ENCODE measurements around the gene MSI2. TPM values are rescaled to one million over a fixed set of nuclear protein-coding genes. Genes with fewer than 3 reads are reported as not detected.
"Not testable (repeated sequence)": the region's sequence is repeated elsewhere in the genome, so short reads cannot be mapped to it uniquely, and the experiment has no call there.

Gene MSI2
- total RNA-seq, 1 donor from 2014 or later: 16.8 TPM

DNA sequence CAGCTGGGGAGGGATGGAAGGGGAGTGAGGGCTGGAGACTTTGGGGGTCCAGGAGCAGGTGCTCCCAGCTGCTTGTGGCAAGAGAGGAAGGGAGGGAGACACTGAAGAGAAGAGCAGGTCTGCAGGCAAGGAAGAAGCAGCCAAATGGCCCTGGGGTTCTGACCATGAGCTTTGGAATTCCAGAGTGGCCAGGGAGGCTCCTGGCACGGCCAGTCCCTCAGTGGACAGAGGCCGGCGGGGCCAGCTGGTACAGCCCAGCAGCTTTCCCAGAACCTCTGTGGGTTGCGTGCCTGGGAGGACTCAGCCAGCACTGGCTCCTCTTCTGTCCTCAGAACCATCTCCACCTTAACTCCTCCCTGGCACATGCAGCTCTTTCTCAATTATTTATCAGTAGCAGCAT, 233.0 kb downstream of the MSI2 start:
- DNase-seq: no peak

DNA sequence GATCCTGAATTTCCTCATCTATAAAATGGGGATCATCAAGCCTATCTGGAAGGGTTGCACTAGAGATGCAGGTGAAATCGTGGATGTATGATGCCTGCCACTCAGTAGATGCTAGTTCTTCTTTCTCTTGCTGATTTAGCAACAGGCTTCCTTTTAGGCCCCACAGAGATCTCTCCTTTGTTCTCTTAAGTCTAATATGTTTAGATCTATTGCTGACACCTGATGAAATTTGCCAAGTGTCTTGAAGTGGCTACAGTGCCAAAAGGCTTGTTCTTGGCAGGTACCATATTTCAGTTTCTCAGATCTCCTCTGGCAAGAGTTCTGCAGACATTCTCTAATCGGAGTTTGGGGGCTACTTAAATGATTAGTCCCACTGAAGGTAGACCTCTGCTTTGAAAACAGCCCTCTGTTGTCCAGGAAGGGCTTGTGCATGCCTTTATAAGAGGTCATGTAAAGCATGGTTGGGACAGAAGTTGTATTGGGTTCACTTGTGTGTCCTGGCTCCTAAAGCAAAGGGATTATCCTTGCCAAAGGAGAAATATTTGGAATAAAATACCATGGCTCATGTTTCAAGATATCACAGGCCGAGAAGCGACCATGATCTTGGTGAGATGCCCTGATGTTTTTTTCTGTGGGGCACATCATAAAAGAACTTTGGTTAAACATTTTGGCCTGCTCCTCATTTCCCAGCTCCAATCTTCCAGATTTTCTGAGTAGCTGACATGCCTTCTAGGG, 234.0 kb downstream of the MSI2 start:
- DNase-seq: no peak

DNA sequence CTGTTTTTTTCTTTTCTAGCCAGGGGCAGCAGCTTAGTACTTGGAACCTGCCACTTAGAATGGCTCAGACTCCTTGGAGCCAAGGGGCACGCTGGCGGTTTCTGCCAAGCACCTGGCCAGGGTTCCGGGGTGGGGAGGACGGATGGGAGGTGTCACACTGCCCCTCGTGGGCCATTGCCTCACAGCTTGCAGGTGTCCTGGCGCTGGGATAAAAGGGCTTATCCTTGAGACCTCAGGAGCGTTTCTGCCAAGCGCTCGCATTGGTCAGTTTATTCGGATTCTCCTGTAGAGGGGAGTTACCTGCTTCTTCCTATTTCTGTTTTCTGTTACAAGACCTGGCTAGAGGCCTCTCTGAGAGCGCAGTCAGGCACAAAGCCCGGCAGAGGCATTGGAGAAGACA, 234.6 kb downstream of the MSI2 start:
- DNase-seq: no peak

DNA sequence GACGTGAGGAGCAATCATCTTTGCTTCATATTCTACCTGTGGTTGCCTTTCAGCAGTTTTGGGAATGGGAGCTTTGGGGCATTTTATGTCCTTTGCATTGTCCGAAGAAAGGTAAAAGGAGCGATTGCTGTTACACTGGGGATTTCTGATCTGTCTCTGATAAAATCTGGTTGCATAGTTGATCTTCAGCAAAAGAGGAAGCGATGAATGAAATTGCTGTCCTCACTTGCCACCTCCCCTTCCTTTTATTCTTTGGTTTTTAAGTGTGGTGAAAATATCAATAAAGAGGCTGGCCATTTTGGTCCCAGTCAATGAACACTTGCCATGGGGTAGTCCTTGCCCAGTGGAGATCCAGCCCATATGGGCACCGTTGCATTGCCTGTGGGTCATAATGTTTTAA, 236.8 kb downstream of the MSI2 start:
- DNase-seq: no peak

DNA sequence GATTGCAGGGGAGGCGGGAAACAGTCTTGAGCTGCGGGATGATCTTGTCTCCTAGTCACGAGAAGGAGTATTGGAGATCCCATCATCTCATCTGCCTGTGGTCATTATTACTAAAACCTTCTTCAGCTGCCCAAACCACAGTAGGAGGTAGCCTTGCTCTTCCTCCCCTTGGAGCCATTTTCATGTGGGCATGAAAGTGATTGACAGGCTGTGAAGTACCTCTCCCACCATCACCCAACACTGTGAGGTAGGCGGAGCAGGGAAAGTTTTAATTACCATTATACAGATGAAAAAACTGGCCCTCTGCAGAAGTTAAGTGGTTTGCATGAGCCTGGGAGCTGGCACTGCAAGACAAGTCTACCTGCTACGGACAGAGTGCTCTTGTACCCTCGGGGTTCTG, 237.3 kb downstream of the MSI2 start:
- no peak for DNase-seq

DNA sequence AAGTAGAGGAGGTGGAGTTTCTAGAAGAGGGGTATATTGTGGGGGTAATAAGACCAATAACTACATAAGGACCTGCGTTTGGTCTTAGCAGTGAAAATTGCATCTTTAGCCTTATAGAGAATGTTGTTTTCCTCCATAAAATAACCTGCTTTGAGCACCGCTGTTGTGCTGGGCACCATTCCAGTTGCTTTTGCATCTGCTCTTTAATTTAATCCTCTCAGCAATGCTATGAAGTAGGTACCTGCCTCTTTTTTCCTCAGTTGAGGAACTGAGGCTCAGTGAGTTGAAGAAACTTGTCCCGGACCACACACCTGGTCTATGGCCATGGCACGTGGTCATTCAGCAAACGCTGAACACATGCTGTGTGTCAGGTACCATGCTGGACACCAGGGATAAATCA, 238.1 kb downstream of the MSI2 start:
- DNase-seq: no peak

DNA sequence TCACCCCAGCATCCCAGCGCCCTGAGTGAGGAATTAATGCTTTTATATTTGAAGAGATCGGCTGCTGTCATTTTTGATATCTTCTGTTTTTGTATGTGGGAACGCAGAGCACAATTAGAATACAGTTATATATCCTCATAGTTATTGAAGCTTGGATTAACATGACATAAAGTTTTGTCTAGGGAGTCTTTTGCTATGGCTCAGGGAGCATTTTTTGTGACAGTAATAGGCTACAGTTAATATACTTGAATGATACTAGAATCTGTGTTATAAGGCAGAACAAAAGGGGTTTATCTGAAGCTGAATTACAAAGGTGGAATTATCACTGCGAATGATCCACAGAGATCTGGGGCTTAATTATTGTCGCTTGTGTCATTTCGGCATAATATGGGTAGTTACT, 239.4 kb downstream of the MSI2 start:
- DNase-seq: no peak

DNA sequence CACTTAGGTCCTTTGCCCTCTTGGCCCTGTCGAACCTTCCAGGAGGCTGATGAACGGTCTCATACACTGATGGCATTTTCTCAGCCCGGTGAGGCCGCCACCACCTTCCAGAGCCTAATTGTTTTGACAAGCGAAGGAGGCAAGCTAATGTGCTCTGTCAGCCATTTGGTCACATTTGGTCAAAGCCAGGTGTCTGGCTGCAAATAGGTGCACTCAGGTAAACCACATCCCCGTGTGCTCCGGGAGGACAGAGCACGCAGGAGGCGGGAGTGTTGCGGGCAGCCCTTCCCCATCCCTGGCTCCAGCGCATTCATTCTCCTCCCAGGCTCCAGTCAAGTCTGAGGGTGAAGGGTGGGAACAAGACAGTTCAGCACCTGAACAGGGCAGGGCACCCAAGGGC, 240.1 kb downstream of the MSI2 start:
- no peak for DNase-seq

DNA sequence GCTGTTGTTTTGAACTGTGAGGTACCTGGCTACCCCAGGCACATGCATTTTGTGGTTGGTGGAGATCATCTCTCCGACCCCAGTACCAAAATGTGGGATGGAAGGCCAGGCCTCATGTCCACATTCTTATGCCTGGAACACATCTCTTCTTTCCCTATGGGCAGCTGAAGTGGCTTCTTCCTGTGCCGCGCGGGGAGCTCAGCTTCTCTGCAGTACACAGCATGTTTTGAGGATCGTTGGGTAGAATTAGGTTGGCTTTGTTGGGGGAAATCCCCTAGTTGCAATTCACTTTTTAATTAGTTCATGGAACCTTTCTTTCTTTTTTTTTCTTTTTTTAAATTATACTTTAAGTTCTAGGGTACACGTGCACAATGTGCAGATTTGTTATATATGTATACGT, 242.1 kb downstream of the MSI2 start:
- DNase-seq: no peak

DNA sequence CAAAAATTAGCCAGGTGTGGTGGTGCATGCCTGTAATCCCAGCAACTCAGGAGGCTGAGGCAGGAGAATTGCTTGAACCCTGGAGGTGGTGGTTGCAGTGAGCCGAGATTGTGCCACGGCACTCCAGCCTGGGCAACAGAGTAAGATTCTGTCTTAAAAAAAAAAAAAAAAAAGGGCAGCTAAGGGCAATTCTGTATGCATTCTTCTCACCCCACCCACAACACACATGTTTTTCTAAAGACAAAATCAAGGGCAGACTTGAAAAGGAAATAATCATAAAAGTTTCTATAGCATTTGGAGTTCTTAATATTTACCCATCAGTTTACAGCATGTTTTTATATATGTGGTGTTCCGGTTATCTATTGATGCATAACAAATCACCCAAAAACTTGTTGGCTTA, 242.9 kb downstream of the MSI2 start:
- not testable (repeated sequence) for DNase-seq

DNA sequence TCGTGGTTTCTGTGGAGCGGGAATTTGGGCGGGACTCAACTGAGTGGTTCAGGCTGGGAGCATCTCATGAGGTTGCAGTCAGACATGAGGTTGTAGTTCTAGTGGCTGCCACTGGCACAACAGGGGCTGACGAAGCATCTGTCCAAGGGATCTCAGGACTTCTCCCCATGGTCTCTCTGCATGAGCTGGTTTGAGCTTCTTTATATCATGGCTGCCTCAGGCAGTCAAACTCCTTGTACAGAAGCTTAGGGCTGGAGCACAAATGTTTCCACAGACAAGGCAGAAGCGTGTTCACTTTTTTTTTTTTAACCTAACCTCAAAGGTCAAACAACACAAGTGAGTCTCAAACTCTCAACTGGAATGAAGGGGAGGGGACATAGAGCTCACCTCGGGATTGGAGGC, 243.3 kb downstream of the MSI2 start:
- DNase-seq: no peak

DNA sequence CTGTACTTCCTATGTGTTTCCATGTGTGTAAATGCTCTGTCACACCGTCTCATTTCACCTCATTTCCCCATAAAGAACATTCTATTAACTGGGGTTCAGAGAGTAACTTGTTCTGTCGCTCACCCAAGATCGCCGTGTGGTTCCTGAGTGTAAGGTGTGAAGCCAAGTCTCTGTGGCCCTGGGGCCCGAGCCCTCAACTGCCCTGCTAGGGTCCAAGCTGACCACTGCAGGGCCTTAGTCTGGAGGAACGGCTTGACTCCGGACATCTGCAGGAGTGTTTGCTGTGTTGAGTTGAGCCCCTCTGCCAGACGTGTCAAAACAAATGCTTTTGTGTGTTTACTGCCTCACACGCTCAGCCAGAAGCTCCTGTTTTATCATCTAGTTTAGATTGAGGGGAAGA, 244.7 kb downstream of the MSI2 start:
- no peak for DNase-seq

DNA sequence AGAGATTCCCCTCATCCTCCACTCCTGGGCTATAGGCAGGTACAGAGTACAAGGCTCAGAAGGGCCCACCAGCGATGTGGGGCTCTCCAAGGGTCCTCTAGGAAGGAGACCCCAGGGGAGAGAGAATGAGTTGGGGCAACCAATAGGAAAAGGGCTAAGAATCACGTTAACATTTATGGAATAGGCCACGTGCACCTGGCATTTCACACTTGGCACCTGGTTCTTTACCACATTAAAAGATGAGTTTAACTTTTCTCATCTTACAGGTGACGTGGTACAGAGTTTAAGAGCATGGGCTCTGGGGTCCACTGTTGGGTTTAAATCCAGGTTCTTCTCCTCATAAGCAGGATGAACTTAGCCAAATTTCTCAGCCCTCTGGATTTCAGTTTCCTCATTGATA, 245.7 kb downstream of the MSI2 start:
- DNase-seq: no peak

DNA sequence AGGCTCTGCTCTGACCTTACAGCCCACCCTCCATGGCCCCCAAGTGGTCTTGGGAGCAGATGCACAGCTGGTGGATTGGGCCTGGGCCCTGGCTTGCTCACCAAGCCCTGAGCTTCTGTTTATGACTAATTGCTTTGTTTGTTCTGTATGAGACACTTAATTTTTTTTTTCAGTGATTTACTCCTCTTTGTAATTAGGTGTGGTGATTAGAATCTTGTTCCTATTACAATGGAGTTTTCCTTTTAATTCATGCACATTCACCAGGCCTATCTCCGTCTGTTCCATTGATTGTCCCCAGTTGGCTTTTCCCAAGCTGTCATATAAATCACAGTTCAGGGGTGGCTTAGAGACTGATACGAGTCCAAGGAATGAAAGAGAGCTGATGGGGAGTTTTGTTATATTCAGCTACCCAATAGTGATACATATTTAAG, 246.5 kb downstream of the MSI2 start:
- DNase-seq: no peak

DNA sequence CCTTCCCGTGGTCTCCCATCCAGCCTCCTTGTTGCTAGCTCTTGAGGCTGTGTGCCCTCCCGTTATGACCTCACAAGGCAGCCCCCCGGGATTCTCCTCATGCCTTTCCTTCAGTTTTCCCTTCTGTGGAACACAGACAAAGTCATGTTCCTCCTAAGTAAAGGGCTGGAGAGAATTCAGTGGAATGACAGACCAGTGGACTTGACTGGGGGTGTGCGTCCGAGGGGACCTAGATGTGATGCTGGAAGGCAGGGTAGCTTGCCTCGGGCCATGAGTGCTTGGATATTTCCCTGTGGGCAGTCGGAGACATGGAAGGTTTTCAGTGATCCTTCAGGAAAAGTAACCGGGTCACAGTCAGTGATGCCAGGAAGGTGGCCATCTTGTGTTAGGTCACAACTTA, 247.9 kb downstream of the MSI2 start:
- DNase-seq: no peak

DNA sequence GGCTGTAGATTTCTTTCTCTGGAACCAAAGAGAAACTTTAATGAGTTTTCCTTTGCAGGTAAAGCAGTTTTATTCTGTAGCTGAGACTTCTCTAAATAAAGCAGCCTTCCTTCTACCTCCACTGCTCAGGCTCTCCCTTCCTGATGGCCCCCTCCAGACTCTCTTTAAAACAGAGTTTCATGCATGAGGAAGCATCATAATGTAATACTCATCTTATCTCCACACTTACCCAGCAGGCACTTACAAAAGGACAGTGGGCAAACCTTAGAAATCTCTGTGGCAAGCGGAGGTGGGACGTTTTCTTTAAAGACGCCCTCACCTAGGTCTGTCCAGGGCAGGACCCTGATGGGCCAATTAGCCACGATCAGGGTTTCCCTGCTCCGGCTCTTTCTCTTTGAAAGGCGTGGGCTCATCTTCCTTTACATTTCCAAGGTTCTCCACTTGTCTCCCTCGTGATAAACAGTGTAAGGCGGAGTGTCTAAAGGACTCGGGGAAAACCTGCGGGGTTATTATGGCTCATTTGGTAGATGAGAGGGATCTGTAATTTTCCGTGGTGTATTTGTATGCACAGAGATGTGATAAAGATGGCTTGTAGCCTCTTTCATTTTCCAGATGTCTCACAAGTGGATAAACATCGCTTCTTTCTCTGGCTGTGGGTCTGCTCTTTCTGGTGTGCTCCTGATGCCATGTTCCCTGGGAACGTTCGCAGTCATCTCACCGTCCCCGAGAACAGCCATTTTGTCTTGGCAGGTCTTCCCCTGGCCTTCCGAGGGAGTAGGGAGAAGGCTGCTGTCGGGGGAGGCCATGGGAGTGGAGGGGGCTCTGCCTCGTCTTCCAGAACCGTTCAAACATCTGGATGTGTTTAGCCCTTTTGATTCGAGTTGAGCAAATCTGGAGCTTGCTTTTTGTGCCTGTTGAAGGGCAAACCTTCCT, 249.8 kb downstream of the MSI2 start:
- no peak for DNase-seq

DNA sequence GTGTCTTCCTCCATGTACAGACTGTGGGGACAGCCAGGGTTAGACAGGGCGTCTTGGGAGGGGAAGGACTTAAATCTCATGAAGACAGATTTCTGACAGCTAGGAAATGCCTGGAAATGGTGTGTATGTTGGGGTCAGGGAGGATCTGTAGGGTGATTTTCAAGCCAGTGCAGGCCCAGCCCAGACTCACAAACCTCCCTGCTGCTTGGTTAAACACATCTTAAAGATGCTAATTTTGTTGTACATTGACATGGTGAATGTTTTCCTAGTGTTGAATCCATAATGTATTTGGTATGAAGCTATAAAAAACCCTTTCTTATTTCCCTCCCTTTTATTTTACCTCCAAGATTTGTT, 250.4 kb downstream of the MSI2 start:
- DNase-seq: no peak

DNA sequence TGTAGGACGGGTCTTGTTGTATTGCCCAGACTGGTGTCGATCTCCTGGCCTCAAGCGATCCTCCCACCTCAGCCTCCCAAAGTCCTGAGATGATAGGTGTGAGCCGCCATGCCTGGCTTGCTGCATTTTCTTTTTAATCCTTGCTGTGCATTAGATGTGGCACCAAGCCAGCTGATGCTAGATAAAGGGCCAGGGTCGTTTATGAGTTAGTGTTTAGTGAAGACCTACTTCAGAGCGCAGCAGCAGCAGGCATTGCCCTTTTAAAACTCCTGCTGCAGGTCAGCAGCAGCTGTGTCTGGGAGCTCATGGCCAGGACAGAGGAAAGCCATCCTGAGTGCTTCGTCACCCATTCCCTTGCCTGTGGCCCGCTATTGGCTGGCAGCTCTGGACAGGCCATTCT, 251.5 kb downstream of the MSI2 start:
- DNase-seq: no peak

DNA sequence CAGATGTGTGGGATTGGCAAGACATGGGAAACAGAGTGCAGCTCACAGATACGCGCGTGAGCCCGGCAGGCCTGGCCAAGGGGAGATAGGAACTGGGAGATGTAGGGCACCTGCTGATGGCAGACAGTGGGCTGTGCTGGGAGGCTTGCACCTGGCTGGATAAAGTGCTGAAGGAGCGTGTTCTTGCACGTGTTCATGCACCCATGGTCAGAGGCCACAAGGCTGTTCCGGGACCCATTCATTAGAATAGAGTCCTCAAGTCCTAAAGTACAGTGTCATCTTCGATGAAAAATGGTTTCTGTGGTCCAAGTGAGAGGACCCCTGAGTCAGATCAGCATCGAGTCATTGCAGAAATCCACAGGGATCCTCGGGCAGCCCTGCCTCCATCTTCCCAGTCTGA, 252.3 kb downstream of the MSI2 start:
- no peak for DNase-seq

DNA sequence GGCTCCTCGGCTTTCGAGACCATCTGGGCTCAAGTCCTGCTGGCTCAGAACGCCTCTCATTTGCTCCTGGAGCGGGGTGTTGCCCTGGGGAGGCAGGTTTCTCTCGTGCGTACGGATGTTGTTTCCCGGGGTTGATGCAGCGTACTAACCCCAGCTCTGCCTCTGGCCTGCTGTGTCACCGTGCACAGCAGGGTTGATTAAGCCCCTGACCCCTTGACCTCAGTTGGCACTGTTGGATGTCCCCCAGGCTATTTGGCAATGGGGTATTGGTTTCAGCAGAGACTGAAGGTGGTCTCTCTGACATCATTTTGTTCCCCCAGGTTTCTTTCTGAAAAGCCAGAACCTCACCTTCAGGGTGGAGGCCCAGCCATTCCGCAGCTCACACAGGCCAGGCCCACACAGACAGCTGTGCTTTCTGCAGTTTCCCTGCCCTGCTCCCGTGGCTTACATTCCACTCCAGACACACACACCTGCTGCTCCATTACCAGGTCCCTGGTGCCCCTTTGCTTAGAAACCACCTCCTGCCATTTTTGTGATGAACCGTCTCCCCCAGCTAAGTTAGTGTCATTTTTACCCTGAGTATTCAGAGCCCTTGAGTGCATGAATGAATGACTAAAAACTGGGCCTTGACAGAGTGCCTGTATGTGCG, 255.3 kb downstream of the MSI2 start:
- no peak for DNase-seq

DNA sequence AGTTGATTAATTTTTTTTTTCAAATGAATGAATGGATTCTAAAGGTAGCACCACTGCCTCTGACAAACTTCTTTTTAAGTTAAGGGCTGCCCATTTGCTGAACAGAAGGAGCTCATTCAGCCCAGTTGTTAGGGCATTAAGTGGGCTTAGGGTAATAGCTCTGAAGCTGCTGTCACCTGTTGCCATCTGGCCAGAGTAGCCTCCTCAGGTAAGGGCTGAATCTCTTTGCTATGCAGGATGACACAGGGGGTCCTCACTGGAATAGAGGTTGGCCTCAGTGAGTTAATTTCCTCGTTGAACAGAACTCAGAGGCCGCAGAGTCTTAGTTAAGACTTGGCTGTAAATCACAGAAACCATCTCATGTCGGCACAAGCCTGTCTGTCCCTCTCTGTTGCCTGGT, 255.9 kb downstream of the MSI2 start:
- no peak for DNase-seq

DNA sequence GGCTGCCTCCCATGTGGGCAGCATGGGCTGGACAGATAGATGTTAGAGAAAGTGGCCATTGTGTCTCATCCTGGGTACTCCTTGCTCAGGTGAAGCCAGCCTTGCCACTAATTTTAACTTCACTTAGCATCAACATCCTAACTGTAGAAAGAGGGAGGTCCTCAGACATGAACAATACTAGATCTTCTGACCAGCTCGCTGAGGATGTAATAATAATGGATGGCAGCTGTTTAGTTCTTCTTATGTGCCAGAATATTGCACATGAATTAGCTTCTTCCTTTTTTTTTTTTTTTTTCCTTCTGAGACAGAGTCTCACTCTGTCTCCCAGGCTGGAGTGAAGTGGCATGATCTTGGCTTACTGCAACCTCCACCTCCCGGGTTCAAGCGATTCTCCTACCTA, 256.4 kb downstream of the MSI2 start:
- no peak for DNase-seq

DNA sequence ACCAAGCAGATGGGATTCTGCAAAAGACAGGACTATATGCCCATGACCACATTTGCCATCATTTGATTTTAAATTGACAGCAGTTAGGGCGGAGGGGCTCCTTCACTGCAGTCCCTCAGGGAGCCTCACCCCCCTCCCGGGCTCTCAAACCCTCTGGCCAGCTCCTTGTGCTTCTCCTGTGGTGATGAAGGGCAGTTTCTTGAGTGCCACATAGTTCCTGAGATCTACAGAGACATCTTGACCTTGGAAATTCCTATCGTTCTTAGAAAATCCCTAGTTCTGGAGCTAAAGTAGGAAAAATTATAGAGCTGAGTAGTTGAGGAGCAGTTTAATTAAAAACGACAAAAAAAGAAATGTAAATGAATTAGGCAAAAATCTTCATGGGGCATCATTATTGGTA, 257.2 kb downstream of the MSI2 start:
- DNase-seq: no peak

DNA sequence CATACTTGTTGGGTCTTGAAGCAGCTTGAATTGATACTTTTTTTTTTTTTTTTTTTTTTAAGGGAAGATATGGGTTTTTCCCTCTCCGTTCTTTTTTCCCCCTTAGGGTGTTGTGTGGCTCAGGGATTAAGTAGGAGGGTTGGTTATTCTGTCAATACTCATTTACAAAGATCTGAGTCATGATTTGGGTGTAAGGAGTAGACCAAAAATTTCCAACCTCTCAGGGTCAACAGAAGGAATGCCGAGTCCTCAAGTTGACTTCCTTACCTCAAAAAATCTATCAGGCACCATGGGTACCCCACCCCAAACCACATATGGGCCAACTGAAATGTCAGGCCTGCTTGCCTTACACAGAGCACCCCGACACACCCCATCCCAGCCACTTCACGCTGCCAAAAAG, 258.3 kb downstream of the MSI2 start:
- no peak for DNase-seq

Measured in dermis blood vessel endothelial cell (primary cell).